HG02970 (cell line): ENCODE measurements around the gene GABBR2.

Source experiments
- ATAC-seq: cut with Tn5 transposase; IDR thresholded peaks from one replicate; pipeline ENCODE4 v1.9.1; 2021; ENCODE audit warnings: mild to moderate bottlenecking, moderate library complexity, moderate number of reproducible peaks; ENCODE audit not compliant: unreplicated experiment, low FRiP score

Gene GABBR2

DNA sequence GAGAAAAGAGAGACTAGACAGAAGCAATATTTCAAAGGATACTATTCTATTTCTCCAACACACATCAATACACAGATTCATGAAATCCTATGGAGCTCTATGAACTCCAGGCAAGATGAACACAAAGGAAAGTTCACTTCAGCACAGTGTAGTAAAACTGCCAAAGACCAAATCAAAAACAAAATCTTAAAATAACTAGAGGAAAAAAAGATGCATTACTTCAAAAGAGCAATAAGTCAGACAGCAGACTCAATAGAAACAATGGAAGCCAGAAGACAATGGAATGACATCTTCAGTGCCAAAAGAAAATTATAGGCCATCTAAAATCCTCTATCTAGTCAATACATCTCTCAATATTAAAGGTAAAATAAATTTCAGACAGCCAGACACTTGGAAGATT, 248.0 kb downstream of the GABBR2 start:
- no peak for ATAC-seq

DNA sequence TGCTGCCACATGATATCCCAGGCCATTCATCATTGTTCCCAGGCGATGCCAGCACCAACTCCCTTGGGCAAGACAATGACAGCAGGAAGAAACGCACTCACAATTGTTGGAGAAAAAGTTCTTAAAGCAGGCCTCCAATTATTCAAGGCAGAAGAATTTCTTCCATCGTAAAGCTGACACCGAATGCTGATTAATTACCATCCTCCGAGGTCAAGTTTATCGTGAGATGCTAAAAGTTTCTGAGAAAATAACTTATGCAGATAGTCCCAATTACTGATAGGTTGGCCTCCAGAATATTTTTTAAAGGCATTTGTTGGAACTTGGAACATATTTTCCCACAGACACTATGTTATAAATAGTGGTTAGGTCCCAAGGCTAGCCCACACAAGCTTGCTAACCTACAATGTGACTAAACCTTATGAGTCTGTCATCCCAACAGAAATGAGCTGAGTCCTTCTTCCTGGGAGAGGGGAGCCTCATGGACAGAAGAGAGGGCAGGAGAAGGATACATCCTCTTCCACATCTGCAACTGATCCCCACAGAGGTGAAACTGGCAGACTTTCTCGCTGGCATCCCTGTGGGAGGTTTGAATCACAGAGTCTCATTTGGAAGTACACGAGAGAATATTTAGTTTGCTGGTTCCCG, 250.9 kb downstream of the GABBR2 start:
- no peak for ATAC-seq

DNA sequence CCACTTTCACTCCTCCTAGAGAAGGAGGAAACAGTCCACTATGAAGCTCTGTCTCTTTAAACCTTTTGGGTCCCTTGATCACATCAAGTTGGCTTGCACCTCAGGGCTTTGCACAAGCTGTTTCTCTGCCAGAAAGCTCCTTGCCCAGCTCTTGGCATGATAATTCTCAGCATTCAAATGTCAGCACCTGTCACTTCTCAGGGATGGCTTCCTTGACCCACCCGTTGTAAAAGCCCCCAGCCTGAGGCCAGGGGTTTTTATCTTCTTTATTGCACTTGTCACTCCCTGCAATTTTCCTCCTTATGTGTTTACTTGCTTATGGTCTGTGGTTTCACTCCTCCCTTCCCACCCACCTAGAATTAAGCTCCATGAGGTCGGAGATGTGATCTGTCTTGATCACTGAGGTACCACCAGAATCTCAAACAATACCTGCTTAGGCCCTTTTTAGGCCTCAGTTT, 252.6 kb downstream of the GABBR2 start:
- ATAC-seq, result no peak

DNA sequence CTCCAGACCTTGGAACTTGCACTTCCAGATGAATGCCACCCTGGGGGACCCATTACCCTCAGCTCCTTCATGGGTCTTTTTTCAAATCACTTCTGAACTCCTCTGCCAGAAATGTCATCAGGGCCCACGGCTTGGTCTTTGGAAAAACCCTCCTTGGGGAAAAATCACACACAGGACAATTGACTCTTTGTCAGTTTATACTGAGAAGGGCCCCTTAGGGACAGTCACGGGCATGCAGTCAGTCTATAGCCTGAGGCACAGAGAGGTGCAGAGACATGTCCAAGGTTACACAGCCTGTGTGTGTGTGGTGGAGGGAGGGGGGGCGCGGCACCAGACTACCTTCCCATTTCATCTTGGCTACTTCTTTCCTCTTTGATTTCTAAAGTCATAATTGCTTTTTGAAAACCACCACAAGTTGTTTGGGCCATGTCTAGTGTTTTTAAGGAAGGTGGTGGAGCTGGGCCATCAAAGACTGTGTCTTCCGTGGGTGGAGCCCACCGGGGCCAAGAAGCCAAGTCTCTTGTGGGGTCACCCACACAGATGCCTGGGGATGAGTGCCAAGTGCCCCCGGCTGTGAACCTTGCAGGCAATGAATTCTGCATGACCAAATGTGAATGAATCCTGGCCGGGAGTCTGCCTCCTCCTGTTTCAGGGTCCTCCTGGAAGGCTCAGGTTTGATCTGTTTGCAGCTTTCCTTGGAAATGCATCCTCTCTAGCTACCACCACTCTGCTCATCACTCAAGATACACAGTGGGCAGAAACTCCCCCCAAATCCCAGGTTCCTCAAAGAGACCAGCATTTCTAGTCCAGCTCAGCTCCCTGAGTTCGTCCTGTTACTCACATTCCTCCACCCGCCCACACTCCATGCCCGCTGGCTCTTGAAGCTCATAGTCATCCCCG, 253.2 kb downstream of the GABBR2 start:
- ATAC-seq, result no peak

DNA sequence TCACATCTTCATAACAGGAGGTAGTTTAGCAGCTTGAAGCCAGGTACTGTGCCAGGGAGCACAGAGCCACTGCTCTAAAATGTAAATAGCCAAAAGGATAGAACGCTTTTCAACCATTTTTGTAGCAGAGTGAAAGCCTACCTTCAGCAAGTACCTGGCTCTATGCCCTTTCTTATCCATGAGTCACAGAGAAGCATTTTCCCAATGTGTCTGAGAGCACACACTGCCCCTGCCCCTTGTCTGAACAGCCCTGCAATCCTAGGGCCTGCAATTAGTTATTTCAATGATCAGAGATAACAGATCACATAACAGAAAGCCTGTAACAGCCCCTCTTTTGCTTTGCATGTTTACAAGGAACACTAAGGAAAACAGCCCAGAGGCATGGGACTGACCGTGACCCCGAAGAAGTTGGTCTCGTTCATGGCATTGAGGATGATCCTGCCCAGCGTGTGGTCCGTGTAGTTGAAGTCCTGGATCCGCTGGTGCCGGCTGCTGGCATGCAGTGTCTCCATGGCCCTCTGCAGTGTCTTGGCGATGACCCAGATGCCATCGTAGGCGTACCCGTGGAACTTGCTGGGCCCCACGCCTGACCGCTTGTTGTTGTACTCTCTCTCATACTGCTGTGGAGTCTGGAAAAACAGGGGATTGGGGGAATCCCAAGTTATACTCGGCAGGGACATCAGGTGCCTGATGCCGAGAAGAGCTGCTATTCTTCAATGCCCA, 255.0 kb downstream of the GABBR2 start:
- ATAC-seq, result no peak

DNA sequence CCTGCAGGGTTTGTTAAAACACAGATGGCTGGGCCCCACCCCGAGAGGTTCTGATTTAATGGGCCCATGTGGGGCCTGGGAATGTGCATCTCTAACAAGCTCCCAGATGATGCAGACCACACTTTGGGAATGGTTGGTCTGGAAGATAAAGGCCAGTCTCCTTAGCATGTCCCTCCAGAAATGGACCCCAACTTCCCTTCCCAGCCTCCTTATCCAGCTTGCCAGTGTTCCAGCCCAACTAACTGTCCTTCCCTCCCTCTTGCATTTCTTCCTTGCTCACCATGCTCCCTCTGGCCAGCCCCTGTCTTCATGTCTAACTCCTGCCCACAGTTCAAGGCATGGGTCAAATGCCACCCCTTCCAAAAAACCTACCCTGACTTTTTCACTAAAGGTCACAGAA, 257.2 kb downstream of the GABBR2 start:
- ATAC-seq, result no peak

DNA sequence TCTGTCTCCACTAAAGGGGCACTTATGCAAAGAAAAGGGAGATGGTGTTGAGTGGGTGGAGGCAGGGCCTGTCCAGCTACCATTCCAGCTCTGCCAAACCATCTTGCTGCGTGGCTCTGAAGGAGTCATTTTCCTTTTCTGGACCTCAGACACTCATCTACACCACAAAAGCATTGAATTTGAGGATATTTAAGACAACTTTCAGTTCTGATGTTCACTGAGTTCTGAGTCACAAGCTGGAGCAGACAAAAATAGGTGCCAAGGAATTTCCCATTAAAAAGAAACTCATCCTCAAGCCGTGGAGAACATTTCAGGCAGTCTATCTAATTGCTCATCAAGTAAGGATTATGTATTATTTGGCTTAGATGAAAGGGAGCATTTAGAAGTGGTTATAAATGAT, 258.2 kb downstream of the GABBR2 start:
- ATAC-seq, result no peak

DNA sequence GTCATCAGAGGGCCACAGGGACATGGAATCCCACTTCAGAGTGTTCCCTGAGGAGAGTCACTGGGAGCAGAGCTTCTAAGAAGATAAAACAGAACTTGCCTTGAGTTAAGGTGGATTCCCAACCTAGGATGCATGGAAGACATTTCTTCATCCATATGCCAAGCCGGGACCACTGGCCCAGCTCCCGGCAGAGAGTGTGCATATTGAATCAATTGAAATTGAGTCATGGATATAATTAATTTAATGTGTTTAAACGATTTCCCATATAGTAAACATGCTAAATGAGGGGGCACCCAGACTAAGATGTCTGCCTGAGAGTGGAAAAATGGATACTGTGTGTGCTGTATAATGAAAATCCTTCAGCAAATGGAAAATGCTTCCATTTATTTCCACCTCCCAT, 258.9 kb downstream of the GABBR2 start:
- no peak for ATAC-seq

DNA sequence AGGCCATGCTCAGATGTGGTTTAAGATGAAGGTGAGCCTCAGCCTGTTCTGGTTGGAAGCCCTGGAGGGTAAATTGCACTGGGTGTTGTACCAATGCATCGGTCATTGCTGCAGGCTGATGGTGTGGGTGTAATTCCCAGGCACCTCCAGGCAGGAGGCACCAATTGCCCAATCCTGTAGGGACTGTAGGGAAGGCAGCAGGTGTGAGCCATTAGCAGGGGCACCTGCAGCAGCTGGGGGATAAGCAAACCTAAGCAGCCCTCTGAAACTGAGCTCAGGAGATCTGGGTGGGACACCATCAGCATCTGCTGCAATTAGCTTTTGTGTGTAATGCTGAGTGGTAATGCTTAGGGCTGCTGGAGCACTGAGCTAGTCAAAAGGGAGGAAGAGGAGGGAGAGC, 263.2 kb downstream of the GABBR2 start:
- no peak for ATAC-seq

DNA sequence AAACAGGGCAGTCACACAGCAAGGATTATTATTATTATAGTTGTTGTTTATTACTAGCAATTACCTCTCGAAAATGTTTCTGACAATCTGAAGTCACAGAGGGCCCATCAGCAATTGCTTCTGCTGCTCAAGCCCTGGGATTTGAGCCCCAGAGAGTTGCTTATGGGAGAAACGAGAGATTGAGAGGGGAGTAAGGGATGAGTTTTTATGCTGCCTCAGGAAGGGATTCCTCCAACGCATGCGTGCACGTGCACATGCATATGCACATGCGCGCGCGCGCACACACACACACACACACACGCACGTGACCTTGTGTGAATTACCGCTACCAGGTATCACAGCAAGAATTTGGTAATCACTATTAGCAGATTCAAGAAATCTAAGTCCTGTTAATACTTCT, 264.1 kb downstream of the GABBR2 start:
- no peak for ATAC-seq

DNA sequence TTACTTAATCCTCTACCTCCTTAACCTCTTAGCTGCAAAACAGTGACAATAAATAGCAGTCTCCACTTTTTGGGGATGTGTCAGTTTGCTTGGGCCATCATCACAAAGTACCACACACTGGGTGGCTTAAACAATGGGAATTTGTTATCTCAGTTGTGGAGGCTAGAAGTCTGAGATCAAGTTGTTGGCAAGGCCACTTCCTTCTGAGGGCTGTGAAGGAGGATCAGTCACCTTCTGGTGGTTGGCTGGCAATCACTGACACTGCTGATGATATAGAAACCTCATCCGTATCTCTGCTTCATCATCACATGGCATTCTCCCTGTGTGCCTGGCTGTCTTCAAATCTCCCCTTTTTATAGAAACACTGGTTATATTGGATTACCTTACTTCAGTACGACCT, 266.2 kb downstream of the GABBR2 start:
- ATAC-seq, result no peak

DNA sequence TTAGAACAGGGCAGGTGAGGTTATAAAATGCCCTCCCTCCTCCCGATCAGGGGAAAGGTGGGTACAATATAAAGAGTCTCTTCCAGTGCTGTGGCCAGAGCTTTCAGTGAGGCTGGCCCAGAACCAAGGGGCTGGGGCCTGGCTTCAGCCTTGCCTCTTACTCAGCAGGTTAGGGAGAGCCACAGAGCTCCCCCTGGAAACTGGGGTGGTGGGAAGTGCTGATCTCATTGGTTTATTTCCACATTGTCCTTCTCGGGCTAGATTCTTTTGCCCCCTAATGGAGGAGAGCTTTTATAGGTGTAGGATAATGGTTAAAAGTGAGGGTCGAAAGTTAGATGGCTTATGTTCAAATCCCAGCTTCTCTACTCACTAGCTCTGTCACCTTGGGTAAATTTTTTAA, 266.6 kb downstream of the GABBR2 start:
- no peak for ATAC-seq

DNA sequence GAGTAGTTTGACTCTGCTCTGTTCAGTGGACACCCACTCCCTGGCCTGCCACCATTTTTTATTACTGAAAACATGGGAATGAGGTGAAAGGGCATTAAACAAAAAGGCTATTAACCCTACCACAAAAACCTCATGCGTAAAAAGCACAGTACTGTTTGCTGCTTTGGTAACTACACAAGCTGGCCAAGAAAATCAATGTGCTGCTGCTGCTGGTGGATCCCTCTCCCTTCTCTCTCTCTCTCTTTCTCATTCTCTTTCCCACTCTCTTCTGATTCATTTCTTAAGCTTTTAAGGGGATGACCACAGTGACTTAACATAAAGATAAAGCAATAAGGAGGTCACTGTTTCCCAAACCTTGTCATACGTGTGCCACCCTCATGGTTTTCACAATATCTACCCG, 270.1 kb downstream of the GABBR2 start:
- ATAC-seq, result no peak

DNA sequence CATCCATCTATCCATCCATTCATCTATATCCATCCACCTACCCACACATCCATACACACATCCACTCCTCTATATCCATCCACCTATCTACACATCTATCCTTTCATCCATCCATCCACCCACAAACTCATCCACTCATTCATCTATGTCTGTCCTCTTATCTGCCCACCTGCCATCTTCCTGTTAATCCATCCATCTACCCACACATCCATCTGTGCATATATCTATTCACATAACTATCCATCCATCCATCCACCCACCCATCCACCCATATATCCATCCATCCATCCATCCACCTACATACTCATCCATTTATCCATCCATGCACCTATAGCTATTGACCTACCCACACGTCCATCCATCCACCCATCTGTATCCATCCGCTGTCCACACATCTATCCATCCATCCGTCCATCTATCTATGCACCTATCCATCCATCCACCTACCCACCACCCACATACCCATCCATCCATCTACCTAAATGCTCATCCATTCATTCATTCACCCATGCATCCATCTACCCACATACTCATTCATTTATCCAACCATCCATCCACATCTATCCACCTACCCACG, 271.2 kb downstream of the GABBR2 start:
- no peak for ATAC-seq

DNA sequence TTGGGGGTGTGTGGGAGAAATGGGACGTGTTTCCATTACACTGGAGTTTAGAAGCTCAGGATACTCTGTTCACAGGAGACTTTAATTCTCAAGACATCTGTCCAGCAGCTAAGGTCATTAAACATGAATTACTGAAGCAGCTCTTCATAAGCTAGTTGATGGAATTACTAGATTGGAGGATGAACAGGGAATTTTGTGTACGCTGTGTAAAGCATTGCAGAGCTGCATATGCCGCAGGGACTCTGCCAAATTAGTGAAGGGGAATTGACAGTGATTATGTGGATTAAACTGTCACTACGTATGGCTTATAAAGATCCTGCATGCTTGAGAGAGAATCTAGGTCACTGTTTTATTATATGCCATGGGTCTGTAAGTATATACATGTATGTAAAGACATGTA, 275.8 kb downstream of the GABBR2 start:
- no peak for ATAC-seq

DNA sequence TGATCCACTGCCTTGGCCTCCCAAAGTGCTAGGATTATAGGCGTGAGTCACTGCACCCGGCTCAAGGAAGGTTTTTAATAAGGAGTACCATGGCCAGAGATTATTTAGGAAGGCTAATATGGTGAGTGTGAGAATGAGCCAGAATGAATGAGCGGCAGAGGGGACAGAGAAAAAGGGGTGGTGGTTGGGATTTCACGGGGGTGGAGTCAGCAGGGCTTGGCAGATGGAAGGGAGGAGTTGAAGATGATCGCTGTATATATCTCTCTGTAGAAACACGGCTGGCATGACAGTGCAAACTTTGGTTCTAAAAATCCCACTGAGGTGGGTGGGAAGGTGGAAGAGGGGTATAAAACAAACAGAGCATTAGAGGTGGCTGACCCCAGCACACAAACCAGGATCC, 276.6 kb downstream of the GABBR2 start:
- no peak for ATAC-seq

DNA sequence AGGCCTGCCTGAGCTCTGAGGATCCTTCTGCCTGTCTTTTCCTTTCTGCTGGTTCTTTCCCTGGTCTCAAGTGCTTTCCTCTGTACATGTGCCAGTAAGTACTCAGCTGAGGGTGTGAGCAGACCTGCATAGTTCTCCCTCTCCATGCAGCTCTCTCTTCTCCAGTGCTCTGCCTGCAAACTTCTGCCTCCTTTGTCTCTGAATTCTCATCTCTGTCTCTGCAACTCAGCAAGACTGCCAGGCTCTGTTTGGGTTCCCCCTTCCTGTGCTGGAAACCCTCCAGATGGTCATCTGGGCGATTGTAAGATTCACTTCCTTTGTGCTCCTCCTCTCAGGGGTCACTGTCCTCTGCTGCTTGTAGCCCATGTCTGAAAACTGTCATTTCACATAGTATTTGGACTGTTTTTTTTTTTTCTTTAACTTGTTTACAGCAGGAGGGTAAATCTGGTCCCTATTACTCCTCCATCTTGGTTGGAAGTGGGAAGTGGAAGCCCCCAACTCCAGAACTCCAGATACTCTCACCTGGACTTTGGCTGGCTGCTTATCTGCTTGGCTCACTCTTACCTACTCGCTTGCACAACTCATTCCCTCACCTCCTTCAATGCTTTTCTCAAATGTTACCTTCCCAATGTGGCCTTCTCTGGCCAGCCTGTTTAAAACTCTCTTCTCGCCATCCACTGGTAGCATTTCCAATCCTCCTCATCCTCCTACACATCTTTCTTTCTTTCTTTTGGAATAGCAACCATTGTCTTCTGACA, 278.0 kb downstream of the GABBR2 start:
- ATAC-seq, result no peak

DNA sequence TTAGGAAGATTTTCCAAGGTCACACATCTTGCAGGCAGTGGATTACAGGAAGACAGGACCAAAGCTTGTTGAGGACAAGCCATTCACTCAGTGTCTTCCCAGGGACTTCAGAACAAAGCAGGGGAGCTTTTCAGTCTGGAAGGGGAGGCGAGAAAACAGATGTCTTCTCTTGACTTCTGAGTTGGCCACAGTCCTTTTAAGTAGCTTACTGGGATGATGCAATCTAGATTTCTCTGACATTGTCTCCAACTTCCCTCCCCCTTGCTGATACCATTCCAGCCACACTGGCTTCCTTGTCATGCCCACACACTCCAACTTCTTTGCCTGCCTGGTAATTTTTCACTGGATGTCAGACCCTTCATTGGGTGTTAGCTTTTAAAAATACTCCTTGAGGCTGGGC, 279.1 kb downstream of the GABBR2 start:
- ATAC-seq, result no peak

DNA sequence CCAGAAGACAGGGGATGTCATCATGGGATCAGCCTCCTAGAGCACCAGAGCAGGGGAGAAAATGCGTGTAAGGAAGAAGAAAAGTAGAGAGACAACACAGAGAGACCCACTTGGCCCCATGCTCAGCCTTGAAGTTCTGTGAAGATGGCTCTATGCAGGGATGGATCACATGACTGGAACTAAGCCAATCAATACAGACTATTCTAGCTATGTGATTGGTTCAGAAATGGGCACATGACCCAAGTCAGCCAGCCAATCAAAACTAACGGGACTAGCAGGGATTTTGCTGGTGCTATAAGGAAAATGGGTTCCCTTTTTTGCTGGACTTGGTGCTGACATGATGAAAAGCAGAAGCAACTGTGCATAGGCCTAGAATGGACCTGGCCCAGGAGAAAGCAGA, 280.3 kb downstream of the GABBR2 start:
- ATAC-seq, result no peak

DNA sequence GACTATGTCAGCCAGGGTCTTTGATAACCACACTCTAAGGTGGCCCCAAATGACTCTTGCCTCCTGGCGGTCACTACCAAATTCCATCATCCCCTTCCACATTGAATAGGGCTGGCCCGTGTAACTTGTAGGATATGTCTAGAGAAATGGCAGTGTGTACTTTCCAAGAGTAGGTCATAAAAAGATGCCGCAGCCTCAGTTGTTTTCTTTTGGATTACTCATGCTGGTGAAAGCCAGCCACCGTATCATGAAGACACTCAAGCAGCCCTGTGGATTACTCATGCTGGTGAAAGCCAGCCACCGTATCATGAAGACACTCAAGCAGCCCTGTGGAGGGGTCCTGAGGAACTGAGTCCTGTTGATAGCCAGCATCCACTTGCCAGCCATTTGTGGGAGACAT, 281.2 kb downstream of the GABBR2 start:
- no peak for ATAC-seq
